HG03571 (cell line): ENCODE measurements around the gene TMEM107.

Experiments
- ATAC-seq: cut with Tn5 transposase; IDR thresholded peaks from one replicate; pipeline ENCODE4 v1.9.1; 2021; ENCODE audit not compliant: unreplicated experiment

Gene TMEM107

DNA sequence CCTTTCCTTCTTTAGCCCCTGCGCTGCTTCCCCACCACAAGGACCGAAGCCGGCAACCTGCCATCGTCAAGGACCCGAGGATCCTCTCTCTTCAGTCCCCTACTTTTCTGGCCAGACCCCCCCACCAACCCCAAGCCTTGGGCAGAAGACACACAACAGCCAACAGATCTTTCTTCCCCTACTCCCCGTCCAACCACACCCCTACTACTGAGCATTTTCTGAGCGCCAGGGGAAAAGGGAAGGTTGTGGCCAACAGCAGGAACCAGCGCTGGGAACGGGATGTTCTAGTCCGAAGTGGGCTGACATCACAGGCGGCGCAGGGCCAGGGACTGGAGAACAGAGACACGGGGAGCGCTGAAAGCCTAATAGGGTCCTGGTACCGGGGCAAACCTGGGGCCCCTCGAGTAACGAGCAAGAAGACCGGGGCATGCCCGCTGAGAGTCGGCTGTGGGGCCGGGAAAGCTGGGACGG lies 24.5 kb downstream of the TMEM107 start:
- no peak for ATAC-seq

DNA sequence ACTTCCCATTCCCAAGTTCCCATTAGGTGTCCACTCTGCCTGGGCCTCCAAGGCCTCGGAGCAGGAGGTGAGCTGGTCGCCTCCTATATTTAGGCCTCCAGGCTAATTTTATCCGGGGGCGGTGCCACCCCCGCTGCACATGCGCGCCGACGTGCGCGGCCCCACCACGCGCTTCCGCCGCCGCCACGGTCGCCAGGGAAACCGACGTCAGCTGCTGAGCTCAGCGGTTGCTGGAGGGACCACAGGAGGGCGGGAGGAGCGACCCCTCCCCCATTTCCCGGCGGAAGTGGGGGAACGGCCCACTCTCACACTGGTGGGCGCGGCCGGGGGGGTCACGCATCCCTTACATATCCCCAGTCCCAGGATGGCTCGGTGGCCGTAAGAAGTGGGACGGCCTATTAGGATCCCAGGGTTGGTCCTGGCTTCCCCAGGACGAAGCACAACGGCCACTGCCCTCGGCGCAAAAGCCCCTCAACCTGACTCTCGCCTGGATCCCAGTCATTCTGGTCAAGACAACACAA lies 25.0 kb downstream of the TMEM107 start:
- ATAC-seq = peak; percentile 34

GRCh38 chr17:8150194-8151119 lies 25.7 kb downstream of the TMEM107 start:
- ATAC-seq = no peak

- ATAC-seq = no peak
These were observed 26.6 kb downstream of the TMEM107 start for GRCh38 chr17:8149419-8150193.

- ATAC-seq = no peak
These were observed 27.6 kb downstream of the TMEM107 start for GRCh38 chr17:8148560-8148959.

- ATAC-seq = no peak
These were observed 28.3 kb downstream of the TMEM107 start for GRCh38 chr17:8147805-8148404.

- ATAC-seq = no peak
These were observed 28.9 kb downstream of the TMEM107 start for GRCh38 chr17:8147141-8147804.

DNA sequence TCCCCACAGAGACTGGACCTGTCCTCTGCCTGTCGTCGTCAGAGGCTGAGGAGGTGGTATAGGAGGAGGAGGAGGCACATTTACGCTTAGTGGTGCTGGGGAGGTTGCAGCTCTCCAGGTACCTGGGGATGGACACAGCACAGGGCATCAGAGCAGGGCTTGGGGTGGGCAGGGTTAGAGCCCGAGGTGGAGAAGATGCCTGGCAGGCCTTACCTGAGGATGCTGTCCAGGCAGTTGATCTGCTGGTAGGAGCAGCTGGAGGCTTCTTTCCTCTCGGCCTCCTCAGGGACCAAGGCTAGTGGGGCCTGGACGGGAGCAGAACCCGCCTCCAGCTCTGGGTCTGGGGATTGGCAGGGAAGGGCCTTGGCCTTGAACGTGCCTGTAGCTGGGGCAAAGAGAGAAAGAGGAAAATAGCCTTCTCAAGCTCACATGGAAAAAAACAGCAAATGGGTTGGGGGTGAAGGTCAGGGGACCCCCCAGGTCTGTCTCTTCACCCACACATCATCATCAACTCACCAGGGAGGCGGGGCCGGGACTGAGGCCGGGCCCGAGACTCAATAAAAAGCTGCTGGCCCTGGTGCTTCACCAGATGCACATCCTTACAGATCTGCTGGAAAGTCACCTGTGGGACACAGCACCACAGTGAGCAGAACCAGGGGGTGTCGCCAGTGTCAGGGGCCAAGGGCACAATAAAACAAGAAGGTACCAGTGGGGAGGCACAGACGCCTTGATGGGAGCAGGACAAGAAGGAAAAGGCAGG lies 29.6 kb downstream of the TMEM107 start:
- no peak for ATAC-seq

DNA sequence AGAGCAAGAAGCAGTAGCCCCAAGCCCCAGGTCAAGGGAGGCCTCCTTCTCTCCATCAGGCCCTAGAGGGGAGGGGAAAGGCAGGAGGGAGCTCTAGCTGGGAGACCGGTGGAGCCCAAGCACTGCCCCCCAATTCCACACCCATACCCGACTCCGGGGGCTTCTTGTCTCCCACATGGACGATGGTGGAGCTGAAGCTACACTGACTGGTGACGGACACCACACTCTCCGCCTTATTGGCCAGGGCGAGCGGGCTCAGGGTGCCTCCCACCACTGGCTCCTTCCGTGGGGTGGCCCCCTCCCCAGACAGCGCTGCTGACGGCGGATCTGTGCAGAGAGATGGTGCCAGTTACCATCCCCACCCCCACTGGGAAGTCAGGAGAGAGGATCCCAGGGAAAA lies 30.4 kb downstream of the TMEM107 start:
- no peak for ATAC-seq

- no peak for ATAC-seq
These were observed 31.6 kb downstream of the TMEM107 start for GRCh38 chr17:8144401-8145231.

DNA sequence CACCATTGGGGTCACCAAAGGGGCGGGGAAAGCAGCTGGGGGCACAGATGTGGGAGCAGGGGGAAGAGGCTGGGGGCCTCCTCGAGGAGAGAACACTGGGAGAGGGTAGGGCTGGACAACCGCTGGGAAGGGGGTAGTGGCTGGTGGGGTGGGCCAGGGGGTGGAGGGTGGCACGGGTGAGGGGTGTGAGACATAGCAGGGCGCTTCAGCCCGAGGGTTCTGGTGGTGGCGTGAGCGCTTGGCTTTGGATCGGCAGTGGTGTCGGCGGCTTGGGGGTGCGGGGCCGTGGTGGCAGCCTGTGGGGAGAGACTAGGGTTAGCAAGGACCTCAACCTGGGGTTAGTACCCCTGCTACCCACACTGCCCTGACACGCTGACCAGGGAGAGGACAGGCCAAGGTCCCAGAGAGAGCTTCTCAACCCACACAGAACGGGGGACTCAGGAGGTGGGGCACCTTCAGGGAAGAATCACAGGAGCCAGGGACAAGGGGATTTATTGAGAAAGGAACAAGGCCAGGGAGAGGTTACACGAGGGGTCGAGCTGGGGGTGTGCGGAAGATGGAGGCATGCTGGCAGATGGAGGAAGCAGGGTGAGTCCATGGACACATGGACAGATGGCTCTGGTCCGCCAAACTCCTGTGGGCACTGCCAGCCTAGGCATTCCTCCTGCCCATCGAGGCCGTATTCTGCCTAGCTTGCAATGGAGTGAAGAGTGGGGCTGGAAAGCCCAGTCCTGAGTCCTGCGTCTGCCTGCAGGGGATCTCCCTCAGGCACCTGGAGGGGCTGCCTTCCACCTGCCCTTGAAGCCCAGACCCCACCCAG lies 32.4 kb downstream of the TMEM107 start:
- ATAC-seq = no peak

GRCh38 chr17:8142887-8143580 lies 33.1 kb downstream of the TMEM107 start:
- ATAC-seq = no peak

GRCh38 chr17:8142158-8142886 lies 33.9 kb downstream of the TMEM107 start:
- no peak for ATAC-seq

DNA sequence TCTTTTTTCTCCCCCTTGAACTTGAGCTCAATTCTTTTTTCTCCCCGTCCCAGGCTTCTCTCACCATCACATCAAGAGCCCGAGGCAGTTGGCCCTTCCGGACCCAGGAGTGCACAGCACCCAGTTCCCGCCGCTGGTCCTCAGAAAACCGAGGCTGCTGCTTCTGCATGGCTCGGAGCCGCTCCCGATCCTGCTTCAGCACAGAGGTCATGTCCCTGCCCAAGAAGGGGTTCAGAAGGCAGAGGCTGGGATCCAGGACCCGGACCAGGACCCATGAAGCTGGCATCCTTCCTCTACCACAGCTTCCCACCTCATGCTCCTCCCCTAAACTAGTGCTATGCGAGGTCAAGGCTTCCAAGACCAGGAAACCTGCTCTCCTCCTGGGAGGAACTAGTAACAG lies 34.4 kb downstream of the TMEM107 start:
- ATAC-seq = no peak

DNA sequence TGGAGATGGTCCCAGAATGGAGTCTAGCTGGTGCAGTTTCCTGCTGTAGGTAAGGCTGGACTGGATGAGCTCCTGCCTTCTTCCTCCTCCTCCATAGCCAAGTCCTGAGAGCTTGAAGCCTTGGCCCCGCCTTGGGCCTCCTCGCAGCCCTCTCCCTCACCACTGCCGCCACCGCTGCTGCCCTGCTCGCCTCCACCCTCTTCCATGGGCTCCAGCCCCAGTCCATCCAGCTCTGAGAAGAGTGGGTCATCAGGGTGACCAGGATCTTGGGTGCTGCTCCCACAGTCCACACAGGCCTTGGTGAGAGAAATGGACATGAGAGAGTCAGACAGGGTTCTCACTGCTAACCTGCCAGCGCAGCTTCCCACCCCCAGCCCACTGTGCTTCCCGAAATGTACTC lies 35.1 kb downstream of the TMEM107 start:
- no peak for ATAC-seq

- ATAC-seq = no peak
These were observed 35.8 kb downstream of the TMEM107 start for GRCh38 chr17:8140065-8141029.
